ENCODE measurements around the gene RNH1.

RNH1 gene

GRCh38 chr11:536841-537621 lies 30.0 kb upstream of the RNH1 start, which contains the start of gene LRRC56:
Gene LRRC56, plus strand, starts transcription at chr11:537527. Its CDS starts 3,158 bp downstream, at chr11:540685.
- DNase-seq = peak; percentile 76

- peak; percentile 93 for DNase-seq
Observed at GRCh38 chr11:535519-536454, 28.7 kb upstream of the RNH1 start, which contains the start of gene HRAS. Gene HRAS, minus strand, starts transcription at chr11:535576.

- peak; percentile 47 for DNase-seq
Observed at GRCh38 chr11:535210-535518, 28.1 kb upstream of the RNH1 start.

GRCh38 chr11:534396-535209 lies 27.6 kb upstream of the RNH1 start:
- DNase-seq = no peak

GRCh38 chr11:533586-534395 lies 26.7 kb upstream of the RNH1 start:
- no peak for DNase-seq

- DNase-seq = no peak
Observed at GRCh38 chr11:532986-533585, 26.0 kb upstream of the RNH1 start.

GRCh38 chr11:532527-532985 lies 25.5 kb upstream of the RNH1 start:
- DNase-seq = no peak

GRCh38 chr11:531919-532526 lies 25.0 kb upstream of the RNH1 start:
- no peak for DNase-seq

- DNase-seq = no peak
Observed at GRCh38 chr11:530960-531831, 24.2 kb upstream of the RNH1 start.

GRCh38 chr11:529728-530411 lies 22.8 kb upstream of the RNH1 start:
- DNase-seq = no peak

GRCh38 chr11:528815-529727 lies 22.0 kb upstream of the RNH1 start:
- no peak for DNase-seq

- DNase-seq = no peak
Observed at GRCh38 chr11:528166-528814, 21.2 kb upstream of the RNH1 start.

- no peak for DNase-seq
Observed at GRCh38 chr11:526192-526591, 19.1 kb upstream of the RNH1 start.

- DNase-seq = no peak
Observed at GRCh38 chr11:521177-521688, 14.2 kb upstream of the RNH1 start.

GRCh38 chr11:520428-521176 lies 13.6 kb upstream of the RNH1 start:
- no peak for DNase-seq

GRCh38 chr11:518463-519202 lies 11.6 kb upstream of the RNH1 start:
- DNase-seq = no peak

All from NCI-H1092 treated with DMSO at 0.1 percent for 48 hours (cell line).